WTC11 (cell line): ENCODE data around the gene HRC.

Experiments
- ESRRA ChIP-seq: sonication (generic); formaldehyde crosslinking; IDR thresholded peaks from 2 replicates; pipeline ENCODE4 v1.8.1; 2022; ENCODE audit warnings: mild to moderate bottlenecking, missing genetic modification reagents, borderline replicate concordance
- GRHL2 ChIP-seq: fragments of 250-450 bp; sonication (Bioruptor Pico); IDR thresholded peaks from 2 replicates; pipeline ENCODE4 v1.8.0; 2022; ENCODE audit warnings: mild to moderate bottlenecking, moderate library complexity; ENCODE audit not compliant: insufficient replicate concordance, severe bottlenecking
- NR1H2 ChIP-seq: sonication (generic); formaldehyde crosslinking; IDR thresholded peaks from 2 replicates; pipeline ENCODE4 v1.9.0; 2021; ENCODE audit warnings: mild to moderate bottlenecking, moderate library complexity, missing genetic modification reagents
- RELA ChIP-seq: sonication (generic); formaldehyde crosslinking; IDR thresholded peaks from 2 replicates; pipeline ENCODE4 v1.8.1; 2022; ENCODE audit warnings: missing genetic modification reagents, mild to moderate bottlenecking, borderline replicate concordance
- ZNF671 ChIP-seq: fragments of 250-450 bp; sonication (Bioruptor Pico); IDR thresholded peaks from 2 replicates; pipeline ENCODE4 v1.8.0; 2021; ENCODE audit warnings: mild to moderate bottlenecking
- TF ChIP-seq, protein P1 (sequence below): sonication (generic); formaldehyde crosslinking; IDR thresholded peaks from 2 replicates; pipeline ENCODE4 v1.8.1; 2023; ENCODE audit warnings: mild to moderate bottlenecking, missing genetic modification reagents
- TF ChIP-seq, protein P2 (sequence below): fragments of 200-600 bp; IDR thresholded peaks from 2 replicates; pipeline ENCODE4 v1.8.0; 2022; ENCODE audit warnings: antibody characterized with exemption

DNA sequence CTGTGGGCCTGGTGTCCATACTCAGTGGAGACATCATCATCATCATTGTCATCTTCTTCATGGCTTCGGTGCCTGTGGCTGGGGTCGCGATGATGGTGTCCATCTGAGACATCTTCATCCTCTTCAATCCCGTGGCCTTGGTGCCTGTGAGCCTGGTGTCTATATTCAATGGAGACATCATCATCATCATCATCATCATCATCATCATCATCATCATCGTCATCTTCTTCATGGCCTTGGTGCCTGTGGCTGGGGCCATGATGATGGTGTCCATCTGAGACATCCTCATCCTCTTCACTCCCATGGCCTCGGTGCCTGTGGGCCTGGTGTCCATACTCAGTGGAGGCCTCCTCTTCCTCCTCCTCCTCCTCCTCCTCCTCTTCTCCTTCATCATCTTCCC lies 917 bp downstream of the HRC start:
- TF ChIP-seq, protein P1, sequence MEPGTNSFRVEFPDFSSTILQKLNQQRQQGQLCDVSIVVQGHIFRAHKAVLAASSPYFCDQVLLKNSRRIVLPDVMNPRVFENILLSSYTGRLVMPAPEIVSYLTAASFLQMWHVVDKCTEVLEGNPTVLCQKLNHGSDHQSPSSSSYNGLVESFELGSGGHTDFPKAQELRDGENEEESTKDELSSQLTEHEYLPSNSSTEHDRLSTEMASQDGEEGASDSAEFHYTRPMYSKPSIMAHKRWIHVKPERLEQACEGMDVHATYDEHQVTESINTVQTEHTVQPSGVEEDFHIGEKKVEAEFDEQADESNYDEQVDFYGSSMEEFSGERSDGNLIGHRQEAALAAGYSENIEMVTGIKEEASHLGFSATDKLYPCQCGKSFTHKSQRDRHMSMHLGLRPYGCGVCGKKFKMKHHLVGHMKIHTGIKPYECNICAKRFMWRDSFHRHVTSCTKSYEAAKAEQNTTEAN (CRISPR knock-in tag) = no peak
- TF ChIP-seq RELA (no peak), NR1H2 (CRISPR knock-in tag) (no peak), ZNF671 (CRISPR knock-in tag) (no peak), GRHL2 (CRISPR knock-in tag) (no peak), ESRRA (CRISPR knock-in tag) (no peak)
- TF ChIP-seq, protein P2, sequence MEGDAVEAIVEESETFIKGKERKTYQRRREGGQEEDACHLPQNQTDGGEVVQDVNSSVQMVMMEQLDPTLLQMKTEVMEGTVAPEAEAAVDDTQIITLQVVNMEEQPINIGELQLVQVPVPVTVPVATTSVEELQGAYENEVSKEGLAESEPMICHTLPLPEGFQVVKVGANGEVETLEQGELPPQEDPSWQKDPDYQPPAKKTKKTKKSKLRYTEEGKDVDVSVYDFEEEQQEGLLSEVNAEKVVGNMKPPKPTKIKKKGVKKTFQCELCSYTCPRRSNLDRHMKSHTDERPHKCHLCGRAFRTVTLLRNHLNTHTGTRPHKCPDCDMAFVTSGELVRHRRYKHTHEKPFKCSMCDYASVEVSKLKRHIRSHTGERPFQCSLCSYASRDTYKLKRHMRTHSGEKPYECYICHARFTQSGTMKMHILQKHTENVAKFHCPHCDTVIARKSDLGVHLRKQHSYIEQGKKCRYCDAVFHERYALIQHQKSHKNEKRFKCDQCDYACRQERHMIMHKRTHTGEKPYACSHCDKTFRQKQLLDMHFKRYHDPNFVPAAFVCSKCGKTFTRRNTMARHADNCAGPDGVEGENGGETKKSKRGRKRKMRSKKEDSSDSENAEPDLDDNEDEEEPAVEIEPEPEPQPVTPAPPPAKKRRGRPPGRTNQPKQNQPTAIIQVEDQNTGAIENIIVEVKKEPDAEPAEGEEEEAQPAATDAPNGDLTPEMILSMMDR = no peak
